Natural killer cell treated with Interleukin-12 subunit alpha and Interleukin-12 subunit beta and Interleukin-15 and Interleukin-18, amount 100 ng/mL, for 72 hours (primary cell): ENCODE data around the gene MAPK14. TPM values are rescaled to one million over a fixed set of nuclear protein-coding genes. Genes with fewer than 3 reads are reported as not detected.
A peak's percentile ranks its signal among the peaks of the same experiment; 100 is the strongest.
"Not testable (repeated sequence)": the region's sequence is repeated elsewhere in the genome, so short reads cannot be mapped to it uniquely, and the experiment has no call there.

Source experiments
- ATAC-seq, 2 donors: fragments of 150-1000 bp; cut with Tn5 transposase in 1 of 2; sonication (Bioruptor Pico), chemical (Tn5 transposase) in 1 of 2; 2 replicates each; pipeline ENCODE4 v1.10.0; 2021
- DNase-seq: peaks from one replicate; pipeline ENCODE4 v3.0.0; 2022; ENCODE audit warnings: low spot score
- H3K27ac Mint-ChIP-seq, 2 donors: 1 replicate in 1 of 2; 2 replicates in 1 of 2; pipeline ENCODE4 v1.8.0; 2022; ENCODE audit warnings: mixed read lengths in 2 of 2, mild to moderate bottlenecking in 1 of 2, moderate library complexity in 1 of 2
- H3K27me3 Mint-ChIP-seq, 2 donors: 1 replicate in 1 of 2; 2 replicates in 1 of 2; pipeline ENCODE4 v1.8.0; 2022; ENCODE audit warnings: mixed read lengths in 2 of 2
- H3K36me3 Mint-ChIP-seq: one replicate; pipeline ENCODE4 v1.8.0; 2022; ENCODE audit warnings: mixed read lengths
- H3K4me1 Mint-ChIP-seq, 2 donors: 1 replicate in 1 of 2; 2 replicates in 1 of 2; pipeline ENCODE4 v1.8.0; 2022; ENCODE audit warnings: low read depth in 2 of 2, mixed read lengths in 2 of 2, mild to moderate bottlenecking in 1 of 2
- H3K4me3 Mint-ChIP-seq: one replicate; pipeline ENCODE4 v1.8.0; 2022; ENCODE audit warnings: mixed read lengths
- H3K9me3 Mint-ChIP-seq: 2 replicates; pipeline ENCODE4 v1.8.0; 2022; ENCODE audit warnings: mixed read lengths
- total RNA-seq, 2 donors: library from RNA; stranded (reverse); gene quantifications; one replicate each; pipeline ENCODE4 v1.2.3, GENCODE V29; 2022

The MAPK14 gene
- 10 to 100 TPM; 68.4 to 71.4 TPM for total RNA-seq

DNA sequence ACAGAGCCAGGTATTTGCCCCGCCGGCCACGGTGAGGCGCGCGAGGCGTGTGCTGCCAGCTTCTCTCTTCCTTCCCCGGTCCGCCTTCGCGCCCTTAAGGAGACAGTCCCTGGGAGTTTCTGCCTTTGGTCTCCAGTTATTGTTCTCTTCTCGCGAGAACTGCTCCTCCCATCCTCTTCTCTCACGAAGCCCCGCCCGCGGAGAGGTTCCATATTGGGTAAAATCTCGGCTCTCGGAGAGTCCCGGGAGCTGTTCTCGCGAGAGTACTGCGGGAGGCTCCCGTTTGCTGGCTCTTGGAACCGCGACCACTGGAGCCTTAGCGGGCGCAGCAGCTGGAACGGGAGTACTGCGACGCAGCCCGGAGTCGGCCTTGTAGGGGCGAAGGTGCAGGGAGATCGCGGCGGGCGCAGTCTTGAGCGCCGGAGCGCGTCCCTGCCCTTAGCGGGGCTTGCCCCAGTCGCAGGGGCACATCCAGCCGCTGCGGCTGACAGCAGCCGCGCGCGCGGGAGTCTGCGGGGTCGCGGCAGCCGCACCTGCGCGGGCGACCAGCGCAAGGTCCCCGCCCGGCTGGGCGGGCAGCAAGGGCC, at the start of gene MAPK14:
Gene MAPK14 (plus strand): TSS at position 308 of the 587 bp plus-strand sequence. CDS start 350 bp downstream, outside the sequence.
- Mint-ChIP-seq H3K4me1 (peaks cover 25 to 37% of the 10 kb centered on the region in 2 donors), H3K9me3 (no peaks in the 10 kb centered on the region), H3K4me3 (peak within 1 kb of the TSS; percentile 94), H3K27ac (peak within 1 kb of the TSS; percentile 88 to 99), H3K27me3 (peaks cover 18 to 20% of the 10 kb centered on the region in 2 donors), H3K36me3 (peaks cover 5% of the 10 kb centered on the region)
- DNase-seq, result peak; percentile 98
- ATAC-seq, result peak; percentile 96 to 98

DNA sequence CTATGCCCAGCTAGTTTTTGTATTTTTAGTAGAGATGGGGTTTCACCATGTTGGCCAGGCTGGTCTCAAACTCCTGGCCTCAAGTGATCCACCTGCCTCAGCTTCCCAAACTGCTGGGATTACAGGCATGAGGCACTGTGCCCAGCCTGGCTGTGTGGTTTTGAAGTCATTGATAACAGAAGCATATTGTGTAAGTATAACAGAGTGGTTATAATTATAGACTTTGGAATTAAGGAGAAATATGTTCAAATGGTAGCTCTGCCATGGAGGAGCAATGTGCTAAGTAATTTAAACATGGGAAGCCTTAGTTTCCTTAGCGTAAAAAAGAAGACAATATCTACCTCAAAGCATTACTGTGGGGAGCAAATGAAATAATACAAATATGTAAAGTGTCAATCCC, 47.5 kb upstream of the MAPK14 start:
- H3K36me3 Mint-ChIP-seq, ATAC-seq, H3K4me3 Mint-ChIP-seq, H3K27ac Mint-ChIP-seq, DNase-seq, H3K4me1 Mint-ChIP-seq, H3K9me3 Mint-ChIP-seq: not testable (repeated sequence)
- peaks cover 0 to 12% of the 10 kb centered on the region in 2 donors for H3K27me3 Mint-ChIP-seq

DNA sequence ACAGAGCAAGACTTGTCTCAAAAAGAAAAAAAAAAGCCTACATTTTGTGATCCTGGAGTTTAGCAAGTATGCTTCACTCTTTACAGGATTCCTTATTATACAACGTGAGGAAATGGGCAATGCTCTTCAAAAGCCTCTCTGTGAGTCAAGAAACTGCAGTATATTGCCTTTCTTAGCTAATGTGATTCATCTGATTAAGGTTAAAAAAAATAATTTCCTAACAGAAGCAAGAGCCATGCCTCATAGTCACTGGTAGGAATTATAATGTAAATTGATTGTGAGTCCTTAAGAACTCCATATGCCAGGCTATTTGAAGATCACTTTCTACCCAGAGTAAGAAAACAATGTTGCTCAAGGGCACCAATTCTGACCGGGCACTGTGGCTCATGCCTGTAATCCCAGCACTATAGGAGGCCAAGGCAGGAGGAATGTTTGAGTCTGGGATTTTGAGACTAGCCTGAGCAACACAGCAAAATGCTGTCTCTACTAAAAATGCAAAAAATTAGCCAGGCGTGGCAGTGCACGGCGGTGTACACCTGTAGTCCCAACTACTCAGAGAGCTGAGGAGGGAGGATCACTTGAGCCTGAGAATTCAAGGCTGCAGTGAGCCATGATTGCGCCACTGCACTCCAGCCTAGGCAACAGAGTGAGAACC, 46.5 kb upstream of the MAPK14 start:
- Mint-ChIP-seq H3K4me1 (no peaks in the 10 kb centered on the region), H3K4me3 (no peak overlapping the region), H3K27me3 (peaks cover 1 to 12% of the 10 kb centered on the region in 2 donors), H3K36me3 (no peaks in the 10 kb centered on the region), H3K9me3 (no peaks in the 10 kb centered on the region), H3K27ac (no peak overlapping the region)
- ATAC-seq, result no peak
- DNase-seq, result no peak

DNA sequence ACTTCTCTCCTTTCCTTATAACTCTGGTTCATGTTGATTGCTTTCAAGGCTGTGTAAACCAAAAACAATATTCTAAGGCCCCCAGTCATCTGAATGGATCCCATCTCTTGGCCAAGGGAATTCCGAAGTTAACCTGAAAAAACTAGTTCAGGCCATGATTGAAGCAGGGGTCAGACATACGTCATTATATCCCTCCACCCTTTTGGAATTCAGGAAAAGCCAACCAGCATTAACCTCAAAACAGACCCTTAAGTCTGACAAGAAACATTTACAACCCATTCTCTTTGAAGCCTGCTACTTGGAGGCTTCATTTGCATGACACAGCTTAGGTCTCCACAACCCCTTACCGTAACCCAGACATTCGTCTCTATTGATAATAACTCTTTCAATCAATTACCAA, 42.9 kb upstream of the MAPK14 start:
- Mint-ChIP-seq H3K27me3 (peaks cover 7 to 10% of the 10 kb centered on the region in 2 donors), H3K27ac (no peak overlapping the region), H3K9me3 (no peaks in the 10 kb centered on the region), H3K4me1 (no peaks in the 10 kb centered on the region), H3K4me3 (no peak overlapping the region), H3K36me3 (no peaks in the 10 kb centered on the region)
- ATAC-seq (no peak), DNase-seq (no peak)

DNA sequence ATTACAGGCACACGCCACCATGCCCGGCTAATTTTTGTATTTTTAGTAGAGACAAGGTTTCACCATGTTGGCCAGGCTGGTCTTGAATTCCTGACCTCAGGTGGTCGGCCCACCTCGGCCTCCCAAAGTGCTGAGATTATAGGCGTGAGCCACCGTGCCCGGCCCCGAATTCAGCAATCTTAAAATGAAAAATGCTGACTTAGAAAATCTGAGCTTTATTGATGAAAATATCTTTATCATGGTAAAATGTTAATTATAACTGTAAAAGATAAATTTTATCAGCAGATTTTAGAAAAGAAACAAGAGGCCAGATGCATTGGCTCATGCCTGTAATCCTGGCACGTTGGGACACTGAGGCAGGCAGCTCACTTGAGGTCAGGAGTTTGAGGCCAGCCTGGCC, 39.6 kb upstream of the MAPK14 start:
- not testable (repeated sequence) for H3K9me3 Mint-ChIP-seq, DNase-seq, H3K27me3 Mint-ChIP-seq, H3K4me1 Mint-ChIP-seq, H3K4me3 Mint-ChIP-seq, H3K36me3 Mint-ChIP-seq, H3K27ac Mint-ChIP-seq, ATAC-seq

DNA sequence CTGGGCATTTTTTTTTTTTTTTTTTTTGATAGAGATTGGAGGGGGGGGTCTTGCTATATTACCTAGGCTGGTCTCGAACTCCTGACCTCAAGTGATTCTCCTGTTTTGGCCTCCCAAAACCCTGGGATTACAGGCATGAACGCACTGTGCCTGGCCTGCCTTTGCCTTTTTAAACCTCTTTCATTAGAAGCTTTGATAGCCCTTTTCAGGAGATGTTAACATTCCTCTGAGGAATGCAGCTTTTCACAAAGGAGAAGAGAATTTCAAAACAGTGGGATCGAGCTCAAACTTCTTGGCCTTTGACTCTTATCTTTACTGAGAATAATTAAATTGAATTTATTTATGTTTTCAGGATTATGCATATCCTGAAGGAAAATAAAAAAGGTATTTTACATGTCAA, 34.5 kb upstream of the MAPK14 start:
- Mint-ChIP-seq H3K9me3 (no peaks in the 10 kb centered on the region), H3K27me3 (peaks cover 0 to 8% of the 10 kb centered on the region in 2 donors), H3K4me3 (no peak overlapping the region), H3K27ac (no peak overlapping the region), H3K36me3 (no peaks in the 10 kb centered on the region), H3K4me1 (no peaks in the 10 kb centered on the region)
- DNase-seq (no peak), ATAC-seq (no peak)

DNA sequence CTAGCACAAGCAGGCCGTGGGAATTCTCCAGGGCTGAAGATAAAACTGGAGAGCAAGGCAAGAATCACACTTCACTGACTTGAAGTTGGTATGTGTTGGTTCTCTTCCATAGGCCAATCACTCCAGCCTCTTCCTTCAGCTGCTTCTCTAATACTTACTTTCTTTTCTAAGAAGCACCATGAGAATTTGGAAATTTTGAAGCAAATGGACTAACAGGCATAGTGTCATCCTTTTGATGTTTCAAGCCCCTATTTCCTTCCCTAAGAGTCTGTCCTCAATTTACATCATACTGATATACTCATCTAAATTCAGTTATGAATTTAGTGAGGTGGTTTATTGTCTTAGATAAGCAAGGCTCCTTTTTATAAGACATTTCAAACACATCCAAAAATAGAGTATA, 27.2 kb upstream of the MAPK14 start:
- DNase-seq (no peak), ATAC-seq (no peak)
- no peaks in the 10 kb centered on the region for H3K4me1 Mint-ChIP-seq
- no peaks in the 10 kb centered on the region for H3K36me3 Mint-ChIP-seq
- H3K27me3 Mint-ChIP-seq, result peaks cover 0 to 8% of the 10 kb centered on the region in 2 donors
- no peaks in the 10 kb centered on the region for H3K9me3 Mint-ChIP-seq
- H3K27ac Mint-ChIP-seq, result no peak overlapping the region
- H3K4me3 Mint-ChIP-seq, result no peak overlapping the region

DNA sequence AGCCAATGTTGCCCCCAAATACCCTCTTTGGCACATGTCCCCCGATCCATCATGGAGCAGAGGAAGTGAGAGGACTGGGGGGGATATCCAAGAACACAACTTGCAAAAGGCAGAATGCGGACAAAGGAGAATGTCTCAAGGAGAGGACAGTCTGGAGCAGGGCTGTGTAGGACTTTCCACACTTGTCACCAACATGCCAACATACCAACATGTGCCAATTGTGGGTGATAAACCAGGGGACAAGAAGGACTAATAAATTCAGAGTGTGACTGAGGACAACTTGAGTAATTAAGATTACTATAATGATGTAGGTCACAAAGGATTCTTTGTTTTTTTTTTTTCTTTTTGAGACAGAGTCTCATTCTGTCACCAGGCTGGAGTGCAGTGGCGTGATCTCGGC, 11.9 kb upstream of the MAPK14 start:
- Mint-ChIP-seq H3K36me3 (no peaks in the 10 kb centered on the region), H3K27ac (no peak overlapping the region), H3K4me3 (no peak overlapping the region), H3K27me3 (peaks cover 16 to 17% of the 10 kb centered on the region in 2 donors), H3K4me1 (peaks cover 0 to 5% of the 10 kb centered on the region in 2 donors), H3K9me3 (no peaks in the 10 kb centered on the region)
- ATAC-seq, result no peak
- no peak for DNase-seq

DNA sequence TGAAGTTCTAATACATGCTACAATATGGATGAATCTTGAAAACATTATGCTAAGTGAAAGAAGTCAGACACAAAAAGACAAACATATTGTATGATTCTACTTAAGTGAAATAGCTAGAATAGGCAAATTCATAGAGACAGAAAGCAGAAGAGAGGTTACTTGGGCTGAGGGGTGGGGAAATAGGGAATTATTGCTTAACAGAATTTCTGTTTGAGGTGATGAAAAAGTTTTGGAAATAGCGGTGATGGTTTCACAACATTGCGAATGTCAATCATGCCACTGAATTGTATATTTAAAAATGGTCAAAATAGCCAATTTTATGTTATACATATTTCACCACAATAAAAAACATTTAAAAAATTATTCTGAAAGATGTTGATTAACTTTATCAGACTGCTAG, 9.3 kb upstream of the MAPK14 start:
- peaks cover 10 to 16% of the 10 kb centered on the region in 2 donors for H3K27me3 Mint-ChIP-seq
- H3K9me3 Mint-ChIP-seq, result no peaks in the 10 kb centered on the region
- no peak overlapping the region for H3K4me3 Mint-ChIP-seq

DNA sequence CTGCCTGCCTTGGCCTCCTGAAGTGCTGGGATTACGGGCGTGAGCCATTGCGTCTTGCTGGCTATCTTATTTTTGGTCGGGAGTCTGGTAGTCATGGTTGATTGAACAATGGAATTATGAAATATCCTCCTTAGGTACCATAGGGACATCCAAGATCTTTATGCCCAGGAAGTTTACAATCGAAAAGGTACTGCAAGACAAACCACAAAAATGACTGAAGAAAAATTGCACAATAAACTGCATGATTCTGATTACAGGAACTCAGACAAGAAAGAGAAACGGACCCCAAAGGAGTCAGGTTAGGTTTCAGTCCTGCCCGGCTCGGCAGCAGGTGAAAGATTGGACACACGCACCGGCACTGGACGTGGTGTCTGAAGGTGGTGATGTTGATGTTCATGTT, 8.4 kb upstream of the MAPK14 start:
- ATAC-seq (no peak), DNase-seq (no peak)
- Mint-ChIP-seq H3K27ac (no peak overlapping the region), H3K36me3 (no peaks in the 10 kb centered on the region), H3K4me1 (peaks cover 2 to 3% of the 10 kb centered on the region in 2 donors), H3K4me3 (no peak overlapping the region), H3K9me3 (no peaks in the 10 kb centered on the region), H3K27me3 (peaks cover 14 to 19% of the 10 kb centered on the region in 2 donors)

More for the DNA sequence above, 9.3 kb upstream of the MAPK14 start:
- ATAC-seq (no peak), DNase-seq (no peak)
- Mint-ChIP-seq H3K27ac (no peak overlapping the region), H3K4me1 (peaks cover 0 to 5% of the 10 kb centered on the region in 2 donors), H3K36me3 (no peaks in the 10 kb centered on the region)

DNA sequence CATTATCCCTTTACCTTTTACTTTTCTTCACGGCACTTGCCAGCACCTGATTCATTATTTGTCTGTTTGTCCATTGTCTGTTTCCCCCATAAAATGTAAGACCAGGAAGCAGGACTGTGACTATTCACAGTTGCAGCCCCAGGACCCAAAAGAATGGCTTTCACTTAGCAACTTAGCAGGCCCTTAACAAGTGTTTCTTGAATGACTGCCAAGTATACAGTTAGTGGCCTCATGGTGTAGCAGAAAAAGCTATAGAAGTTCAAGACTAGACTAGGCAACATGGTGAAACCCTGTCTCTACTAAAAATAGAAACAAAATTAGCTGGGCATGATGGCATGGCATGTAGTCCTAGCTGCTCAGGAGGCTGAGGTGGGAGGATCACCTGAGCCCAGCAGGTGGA, 7.5 kb upstream of the MAPK14 start:
- DNase-seq (no peak), ATAC-seq (no peak)
- H3K36me3 Mint-ChIP-seq, result no peaks in the 10 kb centered on the region
- H3K27ac Mint-ChIP-seq, result no peak overlapping the region
- H3K27me3 Mint-ChIP-seq, result peaks cover 17 to 18% of the 10 kb centered on the region in 2 donors
- H3K4me1 Mint-ChIP-seq, result peaks cover 0 to 7% of the 10 kb centered on the region in 2 donors
- no peak overlapping the region for H3K4me3 Mint-ChIP-seq
- no peaks in the 10 kb centered on the region for H3K9me3 Mint-ChIP-seq

DNA sequence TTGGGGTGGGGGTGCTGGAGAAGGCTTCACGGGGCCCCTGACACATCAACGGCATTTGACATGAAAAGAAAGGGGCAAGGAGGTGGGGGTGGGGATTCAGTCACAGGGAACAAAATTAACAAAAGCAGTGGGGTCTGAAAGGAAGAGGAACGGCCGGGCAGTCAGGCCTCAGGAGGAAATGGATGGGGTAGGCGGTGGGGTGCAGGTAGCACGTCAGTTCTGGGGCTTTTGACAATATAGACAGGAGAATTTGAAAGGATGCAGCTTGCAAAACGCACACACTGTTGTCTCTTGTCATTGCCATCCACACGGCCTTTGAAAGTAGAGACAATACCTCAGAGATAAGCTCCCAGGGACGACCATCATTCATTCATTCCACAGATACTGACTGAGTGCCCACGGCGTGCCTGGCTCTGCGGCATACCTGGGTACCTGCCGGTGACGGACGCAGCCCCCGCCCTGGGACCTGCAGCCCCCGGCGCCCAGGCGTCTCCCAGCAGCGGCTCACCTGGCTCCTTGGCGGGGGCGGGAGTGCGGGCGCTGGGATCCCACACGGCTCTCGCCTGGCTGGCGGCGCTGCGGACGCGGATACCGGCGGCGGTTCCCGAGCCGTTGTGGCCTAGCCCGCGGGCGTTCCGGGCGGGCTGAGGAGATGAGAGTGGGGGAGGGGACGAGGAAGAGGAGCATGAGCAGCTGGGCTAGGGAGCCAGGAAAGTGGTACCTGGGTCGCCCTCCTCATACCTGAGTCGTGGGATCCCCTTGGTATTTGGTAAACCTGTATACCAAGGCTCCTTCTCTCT, 3.4 kb upstream of the MAPK14 start, which contains the start of gene SLC26A8:
Gene SLC26A8 (minus strand): TSS at position 646 of the 800 bp plus-strand sequence. CDS start 4,934 bp downstream, outside the sequence.
- H3K27ac Mint-ChIP-seq, result peak within 1 kb of the TSS in 1 of 2 donors; percentile 33
- peaks cover 4 to 16% of the 10 kb centered on the region in 2 donors for H3K4me1 Mint-ChIP-seq
- ATAC-seq, result no peak
- peaks cover 18 to 20% of the 10 kb centered on the region in 2 donors for H3K27me3 Mint-ChIP-seq
- no peak within 1 kb of the TSS for H3K4me3 Mint-ChIP-seq
- peaks cover 5% of the 10 kb centered on the region for H3K36me3 Mint-ChIP-seq
- DNase-seq, result no peak
- no peaks in the 10 kb centered on the region for H3K9me3 Mint-ChIP-seq

DNA sequence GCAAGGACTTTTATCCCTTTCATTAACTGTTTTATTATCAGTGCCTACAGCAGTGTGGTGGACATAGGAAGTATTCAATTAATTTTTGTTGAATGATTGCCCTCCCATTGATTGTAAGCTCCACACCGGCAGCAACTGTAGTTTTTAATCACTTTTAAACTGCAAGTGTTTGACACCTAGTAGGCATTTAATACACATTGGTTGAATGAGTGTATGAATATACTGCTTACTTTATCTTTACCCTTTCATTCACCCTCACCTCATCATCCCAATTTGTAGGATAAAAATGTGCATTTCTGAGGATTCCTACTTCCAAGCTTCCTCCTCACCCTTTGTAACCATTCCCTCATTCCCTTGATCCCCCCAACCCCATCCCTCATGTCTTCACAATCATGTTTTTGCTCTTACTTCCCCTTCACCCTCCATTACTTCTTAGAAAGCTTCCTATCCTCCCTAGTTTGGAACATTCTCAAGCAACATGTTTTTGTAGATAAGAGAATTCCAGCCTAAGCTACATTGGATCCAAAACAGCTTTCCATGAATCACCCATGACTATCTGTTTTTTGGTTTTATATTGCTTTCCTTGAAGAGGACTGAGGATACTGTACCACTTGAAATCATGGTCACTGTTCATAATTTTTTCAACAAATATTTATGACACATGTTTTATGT, 2.2 kb upstream of the MAPK14 start:
- no peaks in the 10 kb centered on the region for H3K9me3 Mint-ChIP-seq
- peaks cover 18 to 20% of the 10 kb centered on the region in 2 donors for H3K27me3 Mint-ChIP-seq
- H3K4me3 Mint-ChIP-seq, result no peak overlapping the region
- H3K27ac Mint-ChIP-seq, result peak overlapping the region in 1 of 2 donors; percentile 11
- H3K4me1 Mint-ChIP-seq, result peaks cover 13 to 23% of the 10 kb centered on the region in 2 donors
- peaks cover 5% of the 10 kb centered on the region for H3K36me3 Mint-ChIP-seq
- ATAC-seq (no peak), DNase-seq (no peak)
